Activated B cell treated with CpG ODN at 0.5 μM for 24 hours (primary cell): Measurements from ENCODE around the gene PLK5. TPM values are rescaled to one million over a fixed set of nuclear protein-coding genes. Genes with fewer than 3 reads are reported as not detected.

Experiments used
- ATAC-seq: fragments of 200-7000 bp; cut with Tn5 transposase; one replicate; pipeline ENCODE4 v1.10.0; 2021; ENCODE audit warnings: low read depth, mild to moderate bottlenecking, moderate library complexity
- CTCF ChIA-PET: fragments of 350-600 bp; sonication (Branson Sonifier 250); formaldehyde crosslinking; loops from one replicate; lab custom pipeline; 2021; ENCODE audit warnings: antibody characterized with exemption; lab: Charles Lee
- POLR2A ChIA-PET: fragments of 350-600 bp; sonication (Branson Sonifier 250); formaldehyde crosslinking; loops from one replicate; lab custom pipeline; 2021; ENCODE audit warnings: antibody characterized with exemption; lab: Charles Lee
- DNase-seq: peaks from one replicate; pipeline ENCODE4 v3.0.0; 2022
- H3K27ac Mint-ChIP-seq: one replicate; pipeline ENCODE4 v1.8.0; 2020; ENCODE audit warnings: mixed read lengths
- H3K27me3 Mint-ChIP-seq: one replicate; pipeline ENCODE4 v1.8.0; 2021; ENCODE audit warnings: mixed read lengths
- H3K36me3 Mint-ChIP-seq: one replicate; pipeline ENCODE4 v1.8.0; 2021; ENCODE audit warnings: low read depth, mixed read lengths
- H3K4me1 Mint-ChIP-seq: one replicate; pipeline ENCODE4 v1.8.0; 2021; ENCODE audit warnings: mixed read lengths
- H3K4me3 Mint-ChIP-seq: one replicate; pipeline ENCODE4 v1.8.0; 2020; ENCODE audit warnings: mild to moderate bottlenecking, mixed read lengths
- H3K9me3 Mint-ChIP-seq: one replicate; pipeline ENCODE4 v1.8.0; 2020; ENCODE audit warnings: mixed read lengths
- intact Hi-C: fragments of 100-400 bp; cut with micrococcal nuclease; formaldehyde crosslinking; loops from one replicate; pipeline ENCODE4 v1.15.1; 2024
- total RNA-seq: library from RNA; stranded (reverse); gene quantifications from 2 replicates; pipeline ENCODE4 v1.2.3, GENCODE V29; 2022
- TF ChIP-seq, protein P1 (sequence below): fragments of 200-600 bp; IDR thresholded peaks from one replicate; pipeline ENCODE4 v1.8.0; 2022; ENCODE audit warnings: antibody characterized with exemption, mild to moderate bottlenecking

The PLK5 gene
- total RNA-seq, 1 donor from 2014 or later, result not detected

- ChIA-PET POLR2A (no interaction called here), CTCF (no interaction called here)
- DNase-seq (no peak), ATAC-seq (no peak)
- peaks cover 48% of the 10 kb centered on the region for H3K36me3 Mint-ChIP-seq
- no peaks in the 10 kb centered on the region for H3K4me1 Mint-ChIP-seq
- TF ChIP-seq, protein P1, sequence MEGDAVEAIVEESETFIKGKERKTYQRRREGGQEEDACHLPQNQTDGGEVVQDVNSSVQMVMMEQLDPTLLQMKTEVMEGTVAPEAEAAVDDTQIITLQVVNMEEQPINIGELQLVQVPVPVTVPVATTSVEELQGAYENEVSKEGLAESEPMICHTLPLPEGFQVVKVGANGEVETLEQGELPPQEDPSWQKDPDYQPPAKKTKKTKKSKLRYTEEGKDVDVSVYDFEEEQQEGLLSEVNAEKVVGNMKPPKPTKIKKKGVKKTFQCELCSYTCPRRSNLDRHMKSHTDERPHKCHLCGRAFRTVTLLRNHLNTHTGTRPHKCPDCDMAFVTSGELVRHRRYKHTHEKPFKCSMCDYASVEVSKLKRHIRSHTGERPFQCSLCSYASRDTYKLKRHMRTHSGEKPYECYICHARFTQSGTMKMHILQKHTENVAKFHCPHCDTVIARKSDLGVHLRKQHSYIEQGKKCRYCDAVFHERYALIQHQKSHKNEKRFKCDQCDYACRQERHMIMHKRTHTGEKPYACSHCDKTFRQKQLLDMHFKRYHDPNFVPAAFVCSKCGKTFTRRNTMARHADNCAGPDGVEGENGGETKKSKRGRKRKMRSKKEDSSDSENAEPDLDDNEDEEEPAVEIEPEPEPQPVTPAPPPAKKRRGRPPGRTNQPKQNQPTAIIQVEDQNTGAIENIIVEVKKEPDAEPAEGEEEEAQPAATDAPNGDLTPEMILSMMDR, result no peak
- H3K4me3 Mint-ChIP-seq, result no peak overlapping the region
- intact Hi-C loops, result no loop called here
- no peaks in the 10 kb centered on the region for H3K27me3 Mint-ChIP-seq
- H3K9me3 Mint-ChIP-seq, result no peaks in the 10 kb centered on the region
- no peak overlapping the region for H3K27ac Mint-ChIP-seq
These were observed 53.4 kb downstream of the PLK5 start for GRCh38 chr19:1577090-1577928.

DNA sequence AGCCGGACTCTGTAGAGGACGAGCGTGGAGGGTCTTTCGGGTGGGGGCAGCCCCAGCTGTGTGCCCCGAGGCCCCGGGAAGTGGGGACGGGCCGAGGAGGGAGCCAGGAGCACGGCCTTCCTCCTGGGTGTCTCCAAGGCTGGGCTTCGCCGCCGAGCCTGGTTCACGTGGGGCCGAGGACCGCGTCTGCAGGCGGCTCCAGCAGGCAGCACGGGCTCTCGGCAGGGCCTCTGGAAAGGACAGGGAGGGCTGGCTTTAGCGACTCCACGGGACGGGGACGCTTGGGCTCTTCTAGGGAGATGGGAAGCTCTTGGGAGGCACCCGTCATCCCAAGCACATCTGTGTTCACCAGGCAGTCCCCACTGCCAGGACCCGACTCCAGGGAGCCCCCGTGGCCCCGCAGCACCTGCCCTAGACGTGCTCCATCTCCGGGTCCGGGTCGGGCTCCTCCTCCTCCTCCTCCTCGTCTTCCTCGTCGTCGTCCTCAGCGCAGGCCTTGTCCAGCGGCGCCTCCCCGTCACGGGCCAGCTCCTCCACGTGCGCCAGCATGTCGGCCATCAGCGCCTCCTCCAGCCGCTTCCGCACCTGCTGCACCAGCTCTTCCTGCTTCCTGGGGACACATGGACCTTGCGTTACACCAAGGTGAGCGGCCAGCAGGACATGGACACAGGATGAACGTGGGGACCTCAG is 54.2 kb downstream of the PLK5 start:
- DNase-seq, result no peak
- TF ChIP-seq, protein P1, result no peak
- Mint-ChIP-seq H3K4me1 (no peaks in the 10 kb centered on the region), H3K27ac (no peak overlapping the region), H3K36me3 (peaks cover 51% of the 10 kb centered on the region), H3K9me3 (no peaks in the 10 kb centered on the region), H3K4me3 (no peak overlapping the region), H3K27me3 (no peaks in the 10 kb centered on the region)
- no peak for ATAC-seq
- POLR2A ChIA-PET, result no interaction called here
- CTCF ChIA-PET, result no interaction called here
- intact Hi-C loops, result no loop called here

DNA sequence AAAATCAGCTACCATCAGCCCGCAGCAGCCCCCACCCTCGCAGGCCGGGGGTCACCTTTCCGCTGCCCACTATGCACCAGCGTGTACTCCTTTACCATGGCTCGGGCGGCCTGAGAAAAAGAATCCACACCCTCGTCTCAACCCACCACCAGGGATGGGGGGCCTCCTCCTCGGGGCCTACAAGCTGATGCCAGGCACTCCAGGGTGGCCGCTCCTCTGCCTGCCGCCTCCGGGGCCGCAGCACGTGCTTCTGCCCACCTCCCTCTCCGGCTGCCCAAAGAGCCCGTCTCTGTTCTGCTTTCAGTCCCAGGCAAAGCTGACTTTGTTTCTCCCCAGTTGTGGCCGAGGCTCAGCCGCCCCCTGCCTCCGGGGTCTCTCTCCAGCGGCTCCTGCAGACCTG is 55.3 kb downstream of the PLK5 start:
- TF ChIP-seq, protein P1, result no peak
- H3K27me3 Mint-ChIP-seq, result no peaks in the 10 kb centered on the region
- H3K4me3 Mint-ChIP-seq, result no peak overlapping the region
- intact Hi-C loops, result no loop called here
- no peak overlapping the region for H3K27ac Mint-ChIP-seq
- CTCF ChIA-PET, result no interaction called here
- no peak for DNase-seq
- no peaks in the 10 kb centered on the region for H3K9me3 Mint-ChIP-seq
- no peak for ATAC-seq
- no peaks in the 10 kb centered on the region for H3K4me1 Mint-ChIP-seq
- peaks cover 61% of the 10 kb centered on the region for H3K36me3 Mint-ChIP-seq
- POLR2A ChIA-PET, result no interaction called here

DNA sequence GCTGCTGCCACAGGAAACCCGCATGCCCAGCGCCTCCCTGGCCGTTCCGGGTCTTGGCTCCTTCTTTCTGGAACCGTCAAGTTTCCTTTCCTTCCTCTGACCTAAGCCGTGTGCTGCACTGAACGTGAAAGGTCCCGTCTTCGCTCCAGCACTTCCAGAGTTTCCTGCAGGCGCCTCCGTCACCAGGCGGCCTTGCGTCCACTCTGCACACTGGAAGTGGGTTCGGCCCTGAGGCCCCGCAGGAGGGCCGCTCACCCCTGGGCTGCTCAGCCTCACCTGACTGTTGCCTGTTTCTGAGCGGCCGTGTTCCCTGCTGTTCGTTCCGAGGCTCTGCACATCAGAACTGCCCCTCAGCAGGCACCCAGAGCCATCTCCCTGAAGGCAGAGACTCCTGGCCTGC is 56.5 kb downstream of the PLK5 start:
- ChIA-PET CTCF (no interaction called here), POLR2A (no interaction called here)
- intact Hi-C loops, result no loop called here
- DNase-seq, result no peak
- H3K36me3 Mint-ChIP-seq, result peaks cover 67% of the 10 kb centered on the region
- no peaks in the 10 kb centered on the region for H3K27me3 Mint-ChIP-seq
- no peak overlapping the region for H3K27ac Mint-ChIP-seq
- H3K9me3 Mint-ChIP-seq, result no peaks in the 10 kb centered on the region
- ATAC-seq, result no peak
- TF ChIP-seq, protein P1, result no peak
- H3K4me1 Mint-ChIP-seq, result no peaks in the 10 kb centered on the region
- no peak overlapping the region for H3K4me3 Mint-ChIP-seq

- ATAC-seq (no peak), DNase-seq (no peak)
- Mint-ChIP-seq H3K27ac (no peak overlapping the region), H3K4me1 (peaks cover 2% of the 10 kb centered on the region), H3K36me3 (peaks cover 66% of the 10 kb centered on the region), H3K27me3 (no peaks in the 10 kb centered on the region), H3K4me3 (no peak overlapping the region), H3K9me3 (no peaks in the 10 kb centered on the region)
- ChIA-PET CTCF (no interaction called here), POLR2A (no interaction called here)
- intact Hi-C loops, result no loop called here
- TF ChIP-seq, protein P1, result no peak
These were observed 57.1 kb downstream of the PLK5 start for GRCh38 chr19:1580957-1581356.
